ENCODE data around the gene PRKAG1.
A peak's percentile ranks its signal among the peaks of the same experiment; 100 is the strongest.

The PRKAG1 gene

DNA sequence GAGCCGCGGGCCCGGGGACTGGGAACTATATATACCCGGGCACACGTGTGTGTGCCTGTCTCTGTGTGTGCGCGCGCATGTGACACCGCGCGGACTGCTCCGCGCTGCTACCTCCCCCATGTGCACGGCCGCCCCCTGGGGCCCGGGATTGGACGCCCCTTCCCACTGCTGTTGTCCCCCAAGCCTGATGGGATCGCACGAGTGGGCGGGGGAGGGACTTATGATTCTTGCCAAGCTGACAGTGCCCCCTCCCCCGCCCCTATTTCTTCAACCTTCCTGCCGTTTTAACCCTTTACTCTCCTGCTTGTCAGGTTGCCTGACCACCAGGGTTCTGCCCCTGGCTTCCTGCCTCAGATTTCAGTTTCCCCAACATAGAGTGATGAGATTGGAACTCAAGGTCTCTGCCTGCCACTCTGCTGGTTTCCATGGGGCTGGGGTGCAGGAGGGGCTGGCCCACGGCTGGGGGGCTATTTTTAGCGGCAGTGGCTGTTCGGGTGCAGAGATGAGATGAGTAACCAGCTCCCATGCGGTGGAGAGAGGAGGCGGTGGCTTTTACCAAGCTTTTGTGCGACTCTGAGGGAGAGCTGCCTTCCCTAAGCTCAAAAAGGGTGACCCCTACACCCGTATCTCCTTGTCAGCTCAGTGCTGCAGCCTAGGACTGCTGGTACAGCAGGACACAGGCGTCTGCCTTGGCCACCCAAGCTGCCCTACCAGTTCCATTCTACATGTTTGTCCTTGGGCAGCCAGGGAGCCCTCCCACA, 19.0 kb downstream of the PRKAG1 start, which contains the start of gene DDN:
Gene DDN (minus strand): TSS at position 5 of the 761 bp plus-strand sequence. CDS start 88 bp downstream, outside the sequence.
- no peak for DNase-seq (ENCODE audit: low read depth, low spot score)
- Histone ChIP-seq H3K9ac (ENCODE audit: insufficient read length, low read depth) (peak within 1 kb of the TSS; percentile 75), H3K36me3 (ENCODE audit: insufficient read depth, insufficient read length, low read length) (peaks cover 36% of the 10 kb centered on the region), H3K9me3 (ENCODE audit: insufficient read depth, low read length) (no peaks in the 10 kb centered on the region), H3K4me1 (ENCODE audit: insufficient read depth, insufficient read length) (peaks cover 12% of the 10 kb centered on the region), H3K4me3 (ENCODE audit: insufficient read length, low read depth) (peak within 1 kb of the TSS; percentile 71), H3K27me3 (ENCODE audit: insufficient read depth, insufficient read length) (peaks cover 58% of the 10 kb centered on the region)
- no peak for TF ChIP-seq YY1 (IDR thresholded peaks at IDR 0.05; ENCODE audit: insufficient read depth, insufficient read length)
- no peak for TF ChIP-seq ZNF274 (IDR thresholded peaks at IDR 0.05; ENCODE audit: low read depth, low read length)
- TF ChIP-seq SUZ12 (IDR thresholded peaks at IDR 0.05; ENCODE audit: extremely low read depth, insufficient read depth, insufficient read length): no peak

DNA sequence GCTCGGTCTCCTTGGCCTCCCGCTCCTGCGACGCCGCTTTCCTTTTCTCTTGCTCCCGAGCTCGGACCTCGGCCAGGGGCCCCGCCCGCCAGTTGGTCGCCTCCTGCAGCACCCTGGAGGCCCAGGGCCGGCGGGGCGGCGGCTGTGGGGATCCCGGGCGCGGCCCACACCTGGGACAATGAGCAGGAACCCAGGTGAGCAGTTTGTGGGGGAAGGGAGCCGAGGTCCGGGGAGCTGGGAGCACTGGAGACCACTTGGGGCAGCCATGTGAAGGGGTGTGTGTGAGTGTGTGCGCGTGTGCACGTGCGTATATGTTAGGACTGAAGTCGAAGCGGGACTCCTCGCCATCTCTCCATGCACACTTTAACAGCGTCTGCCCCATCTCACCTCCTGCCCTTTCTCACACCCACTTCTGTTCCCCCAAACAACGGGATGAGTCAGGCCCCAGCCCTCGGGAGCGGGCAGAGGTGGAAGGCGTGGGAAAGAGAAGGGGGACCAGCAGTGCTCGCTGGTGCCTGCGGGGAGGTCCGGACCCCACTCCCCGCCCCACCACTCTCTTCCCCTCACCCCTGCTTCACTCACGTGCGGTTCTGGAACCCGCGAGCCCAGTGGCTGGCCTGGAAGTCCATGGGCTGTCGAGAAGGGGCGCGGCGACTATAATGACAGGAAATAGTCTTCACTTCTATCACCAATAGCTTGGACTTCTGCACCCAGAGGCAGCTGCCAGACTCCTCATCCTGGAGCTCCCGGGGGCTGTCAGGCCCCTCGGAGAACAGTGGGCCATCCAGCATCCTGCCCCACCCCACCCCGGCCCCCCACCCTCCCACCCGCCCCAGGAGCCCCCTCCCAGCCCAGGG, 19.9 kb downstream of the PRKAG1 start:
- no peak for DNase-seq (ENCODE audit: low read depth, low spot score)
- Histone ChIP-seq H3K36me3 (ENCODE audit: insufficient read depth, insufficient read length, low read length) (peaks cover 28% of the 10 kb centered on the region), H3K27me3 (ENCODE audit: insufficient read depth, insufficient read length) (peaks cover 58% of the 10 kb centered on the region), H3K9me3 (ENCODE audit: insufficient read depth, low read length) (no peaks in the 10 kb centered on the region), H3K4me3 (ENCODE audit: insufficient read length, low read depth) (peak overlapping the region; percentile 71), H3K4me1 (ENCODE audit: insufficient read depth, insufficient read length) (peaks cover 12% of the 10 kb centered on the region), H3K9ac (ENCODE audit: insufficient read length, low read depth) (peak overlapping the region; percentile 75)
- TF ChIP-seq ZNF274 (IDR thresholded peaks at IDR 0.05; ENCODE audit: low read depth, low read length): no peak
- TF ChIP-seq SUZ12 (IDR thresholded peaks at IDR 0.05; ENCODE audit: extremely low read depth, insufficient read depth, insufficient read length): no peak
- no peak for TF ChIP-seq YY1 (IDR thresholded peaks at IDR 0.05; ENCODE audit: insufficient read depth, insufficient read length)

DNA sequence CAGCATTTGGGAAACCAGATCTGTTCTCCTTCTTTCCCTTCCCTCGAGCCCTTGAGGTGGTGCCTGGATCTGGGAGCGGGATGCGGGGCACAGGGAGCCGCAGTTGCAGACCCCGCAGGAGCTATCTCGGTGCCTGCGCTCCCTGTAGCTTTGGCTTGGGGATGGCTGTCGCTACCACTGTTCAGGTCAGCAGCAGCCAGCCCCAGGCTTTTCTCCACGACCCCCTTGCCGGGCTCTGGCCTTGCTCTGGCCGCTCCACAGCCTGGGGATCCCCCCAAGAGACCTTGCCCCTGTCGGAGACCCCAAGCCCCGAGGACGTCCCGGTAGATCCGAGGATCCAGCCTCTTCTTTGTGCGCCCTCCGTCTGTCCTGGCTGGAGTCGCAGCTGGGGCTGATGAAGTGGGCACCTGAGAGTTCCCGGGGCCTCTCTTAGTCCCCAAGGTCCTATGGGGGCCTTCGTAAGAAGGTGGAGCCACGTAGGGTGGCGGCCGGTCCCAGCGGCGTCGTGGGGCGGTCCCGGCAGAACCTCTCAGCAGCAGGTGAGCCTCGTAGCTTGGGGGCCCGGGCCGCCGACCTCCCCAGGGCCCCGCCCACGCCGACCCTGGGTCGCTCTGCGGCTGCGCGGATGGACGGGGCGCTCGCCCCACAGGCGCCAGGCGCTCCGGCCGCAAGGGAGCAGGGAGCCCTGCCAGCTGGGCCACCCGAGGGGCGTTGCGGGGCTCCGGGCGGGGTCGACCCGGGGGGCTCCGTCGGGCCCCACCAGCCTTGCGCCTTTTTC, 20.7 kb downstream of the PRKAG1 start:
- Histone ChIP-seq H3K4me1 (ENCODE audit: insufficient read depth, insufficient read length) (peaks cover 12% of the 10 kb centered on the region), H3K36me3 (ENCODE audit: insufficient read depth, insufficient read length, low read length) (peaks cover 20% of the 10 kb centered on the region), H3K9ac (ENCODE audit: insufficient read length, low read depth) (peak overlapping the region; percentile 75), H3K4me3 (ENCODE audit: insufficient read length, low read depth) (peak overlapping the region; percentile 71), H3K9me3 (ENCODE audit: insufficient read depth, low read length) (no peaks in the 10 kb centered on the region), H3K27me3 (ENCODE audit: insufficient read depth, insufficient read length) (peaks cover 58% of the 10 kb centered on the region)
- no peak for TF ChIP-seq ZNF274 (IDR thresholded peaks at IDR 0.05; ENCODE audit: low read depth, low read length)
- DNase-seq (ENCODE audit: low read depth, low spot score): no peak

DNA sequence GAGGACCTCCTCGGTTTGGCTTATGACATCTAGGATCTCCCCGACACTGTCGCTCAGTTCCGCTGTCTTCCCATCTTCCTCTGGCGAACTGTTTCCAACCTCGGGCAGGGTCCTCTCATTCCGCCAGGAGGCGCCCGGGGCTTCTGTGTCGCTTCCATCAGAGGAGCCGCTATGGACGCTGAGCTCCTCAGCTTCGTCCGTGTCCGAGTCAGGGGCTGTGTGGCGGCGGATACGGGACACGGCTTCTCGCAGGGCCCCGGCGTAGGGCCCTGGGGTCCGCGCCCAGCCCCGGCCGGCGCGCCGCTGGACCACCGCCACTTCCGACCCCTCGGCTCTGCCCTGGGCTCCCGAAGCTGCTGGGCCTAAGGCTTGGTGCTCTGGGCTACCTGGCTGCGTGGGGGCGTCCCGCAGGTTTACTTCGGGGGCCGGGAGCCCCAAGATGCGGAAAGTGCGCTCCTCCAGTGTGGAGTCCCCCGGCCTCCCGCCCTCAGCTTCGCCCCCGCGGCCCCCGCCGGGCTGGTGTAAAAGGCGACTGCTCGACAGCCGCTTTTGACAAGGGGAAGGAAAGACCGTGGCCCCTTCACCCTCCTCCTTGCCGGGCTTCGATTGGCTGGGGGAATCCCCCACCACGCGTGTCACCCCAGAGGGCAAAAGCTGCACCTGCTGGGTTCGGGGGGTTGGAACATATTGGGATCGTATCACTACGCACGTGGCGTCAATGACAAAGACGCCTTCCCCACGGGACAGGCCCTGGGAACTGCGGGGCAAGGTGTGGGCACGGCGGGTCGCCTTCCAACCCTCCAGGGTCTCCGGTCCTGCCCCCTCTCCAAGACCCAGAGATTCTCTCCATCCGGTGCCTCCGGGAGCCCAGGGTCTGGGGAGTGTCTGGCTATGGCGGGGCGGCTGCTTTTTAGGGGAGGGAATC, 21.5 kb downstream of the PRKAG1 start:
- Histone ChIP-seq H3K4me1 (ENCODE audit: insufficient read depth, insufficient read length) (peaks cover 12% of the 10 kb centered on the region), H3K9ac (ENCODE audit: insufficient read length, low read depth) (peak overlapping the region; percentile 74)

DNA sequence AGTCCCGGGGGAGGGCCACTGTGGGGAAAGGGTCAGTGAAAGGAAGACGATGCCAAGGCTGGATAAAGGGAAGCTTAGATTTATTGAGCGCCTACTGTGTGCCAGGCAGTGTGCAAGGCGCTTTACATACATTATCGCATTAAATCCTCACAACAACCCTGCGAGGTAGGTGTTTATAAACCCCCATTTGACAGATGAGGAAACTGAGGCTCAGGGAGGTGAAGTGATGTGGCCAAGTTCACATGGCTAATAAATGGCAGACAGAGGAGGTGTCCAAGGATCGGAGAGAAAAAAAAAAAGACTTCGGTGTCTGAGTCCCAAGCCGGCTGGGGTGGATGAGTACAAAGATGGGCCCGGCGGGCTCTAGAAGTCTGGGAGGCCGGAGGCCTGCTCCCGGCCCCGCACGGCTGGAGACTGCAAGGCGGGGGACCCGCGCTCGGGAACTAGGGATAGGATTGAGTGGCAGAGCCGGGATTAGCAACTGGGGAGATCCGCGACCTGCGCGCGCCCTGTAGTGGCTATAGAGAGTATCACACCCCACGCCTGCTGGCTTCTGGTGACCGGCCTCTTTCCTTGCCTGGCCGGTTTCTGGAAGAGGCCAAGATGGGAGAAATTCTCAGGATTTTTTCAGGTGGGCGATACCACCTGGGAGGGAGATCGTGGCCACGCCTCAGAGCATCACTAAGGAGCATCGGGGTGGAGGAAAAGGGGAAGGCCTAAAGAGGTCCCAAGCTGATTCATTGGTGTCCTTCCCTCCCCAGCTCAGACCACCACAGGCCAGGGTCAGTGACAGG, 23.3 kb downstream of the PRKAG1 start:
- H3K27me3 ChIP-seq (ENCODE audit: insufficient read depth, insufficient read length): peaks cover 49% of the 10 kb centered on the region
- DNase-seq (ENCODE audit: low read depth, low spot score): peak; percentile 76
- H3K4me3 ChIP-seq (ENCODE audit: insufficient read length, low read depth): no peak overlapping the region
- H3K4me1 ChIP-seq (ENCODE audit: insufficient read depth, insufficient read length): peaks cover 19% of the 10 kb centered on the region
- H3K9me3 ChIP-seq (ENCODE audit: insufficient read depth, low read length): no peaks in the 10 kb centered on the region
- TF ChIP-seq YY1 (IDR thresholded peaks at IDR 0.05; ENCODE audit: insufficient read depth, insufficient read length) (no peak), ZNF274 (IDR thresholded peaks at IDR 0.05; ENCODE audit: low read depth, low read length) (no peak), SUZ12 (IDR thresholded peaks at IDR 0.05; ENCODE audit: extremely low read depth, insufficient read depth, insufficient read length) (no peak)
- H3K9ac ChIP-seq (ENCODE audit: insufficient read length, low read depth): peak overlapping the region; percentile 12
- peaks cover 1% of the 10 kb centered on the region for H3K36me3 ChIP-seq (ENCODE audit: insufficient read depth, insufficient read length, low read length)

More for the DNA sequence above, 21.5 kb downstream of the PRKAG1 start:
- Histone ChIP-seq H3K9me3 (ENCODE audit: insufficient read depth, low read length) (no peaks in the 10 kb centered on the region), H3K36me3 (ENCODE audit: insufficient read depth, insufficient read length, low read length) (peaks cover 14% of the 10 kb centered on the region), H3K27me3 (ENCODE audit: insufficient read depth, insufficient read length) (peaks cover 58% of the 10 kb centered on the region), H3K4me3 (ENCODE audit: insufficient read length, low read depth) (peak overlapping the region; percentile 71)
- DNase-seq (ENCODE audit: low read depth, low spot score): peak; percentile 58
- TF ChIP-seq SUZ12 (IDR thresholded peaks at IDR 0.05; ENCODE audit: extremely low read depth, insufficient read depth, insufficient read length) (peak; percentile 75), YY1 (IDR thresholded peaks at IDR 0.05; ENCODE audit: insufficient read depth, insufficient read length) (no peak)
